ENCODE measurements around the gene NRXN3.
"Not testable (repeated sequence)": the region's sequence is repeated elsewhere in the genome, so short reads cannot be mapped to it uniquely, and the experiment has no call there.

NRXN3 gene

DNA sequence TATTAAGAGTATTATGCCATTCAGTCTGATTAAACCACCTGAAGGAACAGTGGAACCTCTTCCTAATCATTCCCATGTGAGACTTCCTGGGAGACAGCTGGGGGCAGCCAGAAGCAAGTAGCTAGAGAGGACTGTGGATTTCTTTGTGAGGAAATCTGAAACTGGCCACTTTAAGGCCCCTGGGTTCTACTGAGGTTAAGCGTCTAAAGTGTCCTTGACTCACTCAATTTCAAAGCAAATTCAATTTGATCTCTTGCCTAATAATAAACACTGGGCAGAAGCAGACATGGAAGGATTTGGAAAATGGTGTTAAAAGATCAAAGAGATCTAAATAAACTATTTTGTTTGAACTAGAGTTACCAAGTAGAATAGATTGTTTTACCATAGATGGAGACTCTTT lies 909.9 kb downstream of the NRXN3 start:
- DNase-seq (ENCODE audit: low read depth), result no peak

DNA sequence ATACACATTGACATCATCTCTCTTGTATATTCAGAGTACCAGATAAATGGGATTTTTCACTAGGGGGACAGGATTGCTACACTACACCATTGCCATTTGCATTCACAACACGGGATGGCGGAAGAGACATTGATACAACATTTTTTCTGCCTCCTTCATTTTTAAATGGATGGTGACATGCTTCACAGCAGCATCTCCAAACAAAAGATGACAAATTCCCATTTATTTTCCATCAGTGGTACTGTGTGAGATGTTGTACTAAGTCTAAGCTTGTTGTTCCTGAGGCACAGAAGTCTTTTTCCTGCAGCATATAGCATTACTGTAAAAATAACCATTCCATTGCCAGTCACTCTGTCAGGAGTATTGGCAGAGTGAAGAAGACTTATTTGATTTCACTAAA lies 912.7 kb downstream of the NRXN3 start:
- no peak for DNase-seq (ENCODE audit: low read depth)

DNA sequence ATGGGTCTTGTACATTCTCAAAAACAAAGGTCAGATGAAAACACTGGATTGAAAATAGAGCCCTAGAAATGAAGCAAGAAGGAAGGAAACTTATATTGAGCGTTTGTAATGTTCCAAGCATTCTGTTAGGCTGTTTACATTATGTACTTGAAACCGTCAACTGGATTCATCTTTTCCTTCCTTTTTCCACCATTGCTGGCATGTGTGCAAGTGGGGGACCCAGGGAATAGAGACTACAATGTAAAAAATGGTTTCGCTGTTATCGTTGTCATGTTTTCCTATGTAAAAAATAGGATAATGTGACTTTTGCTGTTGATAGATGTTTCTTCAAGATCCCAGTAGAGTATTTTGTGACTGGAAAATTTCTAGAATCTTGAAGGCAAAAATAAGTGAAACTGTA lies 913.2 kb downstream of the NRXN3 start:
- DNase-seq (ENCODE audit: low read depth), result no peak

DNA sequence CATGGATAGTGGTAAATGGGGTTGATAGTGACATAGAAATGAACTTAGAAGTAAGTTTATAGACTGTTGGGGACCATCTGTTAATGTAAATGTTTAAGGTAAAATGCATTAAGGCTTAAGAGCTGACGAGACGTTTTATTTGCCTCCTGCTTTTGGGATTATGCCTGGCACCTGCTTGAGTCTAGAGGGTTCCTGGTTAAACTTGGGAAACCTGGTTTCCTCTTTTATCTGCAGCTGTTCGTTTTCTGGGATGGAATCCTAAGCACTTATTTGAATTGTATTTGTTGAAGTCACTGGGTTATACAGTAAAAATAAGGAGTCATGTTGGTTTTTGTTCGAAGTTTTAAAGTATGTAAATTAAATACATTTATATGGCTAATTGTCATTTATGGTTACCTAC lies 914.7 kb downstream of the NRXN3 start:
- no peak for DNase-seq (ENCODE audit: low read depth)

DNA sequence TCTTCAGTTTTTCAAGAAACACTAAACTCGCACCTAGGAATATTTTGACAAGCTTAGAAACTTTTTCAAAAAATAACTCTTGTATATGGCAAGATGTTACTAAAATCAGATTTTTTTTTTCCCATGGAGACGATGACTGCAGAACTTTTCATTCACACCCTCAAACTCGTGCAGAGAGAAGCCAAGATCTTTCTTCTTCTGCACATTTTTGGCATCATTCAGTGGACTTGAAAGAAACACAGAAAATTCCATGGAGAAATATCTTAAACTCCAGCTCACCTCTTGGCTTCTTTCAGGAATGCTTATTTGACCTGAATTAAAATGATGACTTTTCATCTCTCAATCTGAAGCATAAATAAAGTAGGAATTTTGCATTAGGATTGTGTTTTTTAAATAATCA lies 919.4 kb downstream of the NRXN3 start:
- no peak for DNase-seq (ENCODE audit: low read depth)

DNA sequence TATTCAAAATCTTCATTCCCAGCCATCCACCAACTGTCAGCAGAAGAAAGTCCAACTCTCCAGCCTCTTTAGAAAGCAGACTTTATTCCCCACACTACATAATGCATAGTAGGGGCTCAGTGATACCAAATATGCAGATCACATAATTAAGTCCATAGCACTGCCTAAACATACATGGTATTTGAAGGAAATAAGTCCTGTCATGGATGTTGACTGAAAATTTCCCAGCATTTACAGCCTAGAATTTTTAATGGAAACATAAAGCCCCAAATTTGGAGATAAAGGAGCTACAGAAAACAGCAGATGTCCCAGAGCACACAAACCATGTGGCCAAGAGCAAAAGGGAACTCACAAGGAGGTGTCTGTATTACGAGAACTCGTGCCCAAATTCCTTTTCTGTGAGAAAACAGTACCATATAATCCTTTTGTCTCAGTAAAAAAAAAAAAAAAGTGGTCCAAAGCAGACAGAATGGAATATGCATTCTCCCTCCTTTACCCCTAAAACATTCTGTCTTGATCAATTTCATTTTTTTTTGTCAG lies 920.5 kb downstream of the NRXN3 start:
- DNase-seq (ENCODE audit: low read depth), result no peak

DNA sequence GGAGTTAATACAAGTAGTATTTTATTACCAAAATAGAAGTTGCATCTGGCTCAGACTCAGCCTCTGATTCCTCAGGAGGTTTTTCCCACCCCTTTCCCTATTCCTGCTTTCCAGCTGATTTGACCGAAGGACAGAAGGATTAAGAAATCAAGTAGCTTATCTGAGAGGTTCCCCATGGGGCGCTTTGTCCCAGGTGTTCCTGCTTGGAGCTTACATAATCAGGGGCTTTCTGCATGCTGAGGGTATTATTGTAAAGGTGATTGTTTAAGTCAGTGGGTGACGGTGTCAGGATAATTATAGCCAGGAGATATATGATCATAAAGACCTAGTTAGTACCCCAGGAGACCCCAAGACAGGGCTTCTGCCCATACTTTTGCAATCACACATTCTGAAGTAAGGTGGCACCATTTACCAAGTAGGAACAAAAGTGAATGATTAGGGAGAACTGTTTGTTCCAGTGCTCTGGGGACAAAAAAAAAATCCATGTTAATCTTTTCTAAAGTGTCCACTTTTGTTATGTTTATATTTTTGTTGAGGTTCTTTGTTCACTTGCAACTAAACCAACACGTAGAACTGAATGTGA lies 921.3 kb downstream of the NRXN3 start:
- no peak for DNase-seq (ENCODE audit: low read depth)

DNA sequence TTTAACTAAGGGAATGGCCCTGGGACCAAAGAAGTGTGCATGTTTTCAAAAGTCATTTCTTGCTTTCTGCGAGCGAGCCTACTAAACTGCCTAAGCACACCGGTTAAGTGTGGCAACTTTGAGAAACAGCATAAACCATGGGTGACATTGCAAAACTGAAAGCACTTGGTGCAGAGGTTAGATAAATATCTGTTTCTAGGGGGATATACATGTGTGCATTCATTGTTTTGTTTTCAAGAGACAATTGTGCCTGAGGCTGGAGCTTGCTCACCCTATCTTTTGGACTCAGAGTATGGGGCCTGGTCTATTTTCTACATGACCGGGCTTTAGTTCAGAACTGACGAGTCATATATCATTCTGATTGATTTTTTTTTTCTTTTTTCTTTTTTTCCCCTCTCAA lies 923.4 kb downstream of the NRXN3 start:
- DNase-seq (ENCODE audit: low read depth), result no peak

DNA sequence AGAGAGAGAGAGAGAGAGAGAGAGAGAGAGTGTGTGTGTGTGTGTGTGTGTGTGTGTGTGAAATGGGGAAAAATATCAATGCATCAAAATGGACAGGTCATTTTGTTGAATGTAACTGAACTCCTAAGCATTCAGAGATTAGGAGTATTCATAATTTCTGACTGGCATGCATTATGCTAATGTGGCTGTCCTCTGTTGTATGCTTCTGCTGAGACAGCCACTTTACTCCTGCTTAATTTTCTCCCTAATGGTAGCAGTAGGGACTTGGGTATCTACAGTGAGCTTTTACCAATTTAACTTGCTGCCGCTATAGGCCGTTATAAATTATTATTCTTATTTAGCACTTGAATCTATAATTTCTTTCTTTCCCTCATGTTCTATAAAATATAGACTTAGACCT lies 924.8 kb downstream of the NRXN3 start:
- DNase-seq (ENCODE audit: low read depth), result no peak

DNA sequence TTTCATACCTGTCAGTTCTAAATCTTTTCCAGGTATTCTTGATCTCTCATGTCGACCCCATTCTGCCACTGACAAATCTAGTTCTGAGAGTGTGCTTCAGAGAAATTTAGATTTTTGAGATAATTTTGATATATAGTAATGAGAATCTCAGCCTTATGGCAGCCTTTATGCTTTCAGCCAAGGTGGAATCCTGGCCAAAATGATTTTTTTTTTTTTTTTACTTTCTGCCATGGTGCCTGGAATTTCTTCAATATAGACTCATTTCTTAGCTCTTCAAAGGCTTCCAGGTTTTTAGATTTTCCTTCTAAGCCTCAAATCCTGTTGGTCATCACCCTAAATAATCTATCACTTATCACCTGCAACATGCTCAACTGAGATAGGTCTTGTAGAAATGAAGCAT lies 926.6 kb downstream of the NRXN3 start:
- no peak for DNase-seq (ENCODE audit: low read depth)

DNA sequence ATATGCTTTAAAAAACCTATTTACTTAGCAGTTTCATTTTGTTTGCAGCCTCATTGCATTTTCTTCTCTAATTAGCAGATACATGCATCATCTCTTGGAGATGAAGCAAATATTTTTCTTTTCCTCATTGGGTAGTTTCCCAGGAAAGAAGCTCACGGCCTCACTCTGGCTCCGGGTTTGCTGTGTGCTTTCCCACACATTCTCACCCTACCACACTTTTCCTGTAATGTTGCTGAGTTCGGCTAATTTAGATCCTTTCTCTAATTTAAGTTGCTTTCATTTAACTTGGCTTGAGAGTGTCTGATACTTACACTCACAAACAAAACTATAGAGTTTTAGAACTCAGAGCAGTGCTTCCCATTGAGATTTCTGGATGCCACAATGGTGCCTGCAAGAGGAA lies 928.2 kb downstream of the NRXN3 start:
- DNase-seq (ENCODE audit: low read depth), result no peak

DNA sequence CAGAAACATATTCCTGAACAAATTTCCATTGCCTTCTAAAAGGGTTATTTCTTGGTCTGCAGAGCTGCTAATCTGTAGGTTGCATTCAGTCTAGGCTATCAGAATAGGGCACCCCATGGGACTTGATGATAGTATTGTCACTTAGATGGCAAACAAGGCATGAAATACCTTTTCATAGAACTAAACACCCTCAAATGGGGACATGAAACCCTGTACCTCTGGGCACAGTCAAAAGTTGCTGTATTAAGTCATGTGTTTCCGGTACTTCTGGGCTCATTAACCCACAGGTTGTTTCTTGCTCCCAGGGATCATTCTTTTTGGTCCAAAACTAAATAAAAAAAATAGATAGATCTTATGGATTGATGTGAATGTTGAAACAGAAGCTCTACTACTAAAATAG lies 930.4 kb downstream of the NRXN3 start:
- DNase-seq (ENCODE audit: low read depth), result no peak

DNA sequence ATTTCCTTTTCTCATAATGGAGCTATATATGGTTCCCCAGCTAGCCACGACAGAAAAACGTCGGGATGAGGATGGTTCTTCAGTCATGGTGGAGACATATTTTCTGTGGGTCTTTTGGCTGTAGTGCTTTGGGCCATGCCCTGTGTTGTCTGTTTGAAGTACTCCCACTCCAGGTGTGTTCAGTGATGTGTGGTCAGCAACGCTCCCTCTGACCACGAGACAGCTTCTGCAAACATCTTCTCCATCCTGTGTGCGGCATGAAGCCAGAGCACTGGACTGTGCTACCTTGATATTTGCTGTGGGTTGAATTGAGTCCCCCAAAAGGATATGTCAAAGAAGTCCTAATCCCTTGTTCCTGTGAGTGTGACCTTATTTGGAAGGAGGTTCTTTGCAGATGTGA lies 931.2 kb downstream of the NRXN3 start:
- DNase-seq (ENCODE audit: low read depth), result no peak

DNA sequence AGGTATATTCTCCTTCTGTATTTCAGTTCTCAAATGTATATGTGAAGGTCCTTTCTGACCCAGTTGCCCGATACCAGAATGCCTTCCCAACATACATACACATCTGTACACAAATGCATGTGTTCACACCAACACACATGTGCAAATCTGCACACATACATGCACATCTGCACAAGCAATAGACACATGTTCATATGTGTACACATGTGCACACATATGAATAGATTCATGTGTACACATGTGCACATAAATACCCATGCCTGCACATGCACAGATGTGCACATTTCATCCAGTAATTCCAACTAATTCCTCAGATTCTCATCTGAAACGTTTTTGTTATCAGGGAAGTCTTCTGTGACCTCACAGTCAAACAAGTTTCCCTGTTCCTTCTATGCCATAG lies 933.6 kb downstream of the NRXN3 start:
- DNase-seq (ENCODE audit: low read depth), result no peak

DNA sequence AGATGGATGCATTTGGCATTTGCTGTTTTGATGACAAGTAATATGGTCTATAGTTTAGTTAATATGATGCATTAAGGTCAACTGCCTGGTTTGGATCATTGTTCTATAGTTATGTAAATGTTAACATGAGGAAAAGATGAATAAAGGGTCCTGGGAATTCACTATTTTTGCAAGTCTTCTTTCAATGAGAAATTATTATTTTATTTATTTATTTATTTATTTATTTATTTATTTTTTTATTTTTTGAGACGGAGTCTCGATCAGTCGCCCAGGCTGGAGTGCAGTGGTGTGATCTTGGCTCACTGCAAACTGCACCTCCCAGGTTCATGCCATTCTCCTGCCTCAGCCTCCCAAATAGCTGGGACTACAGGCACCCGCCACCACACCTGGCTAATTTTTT lies 940.4 kb downstream of the NRXN3 start:
- DNase-seq (ENCODE audit: low read depth), result not testable (repeated sequence)

DNA sequence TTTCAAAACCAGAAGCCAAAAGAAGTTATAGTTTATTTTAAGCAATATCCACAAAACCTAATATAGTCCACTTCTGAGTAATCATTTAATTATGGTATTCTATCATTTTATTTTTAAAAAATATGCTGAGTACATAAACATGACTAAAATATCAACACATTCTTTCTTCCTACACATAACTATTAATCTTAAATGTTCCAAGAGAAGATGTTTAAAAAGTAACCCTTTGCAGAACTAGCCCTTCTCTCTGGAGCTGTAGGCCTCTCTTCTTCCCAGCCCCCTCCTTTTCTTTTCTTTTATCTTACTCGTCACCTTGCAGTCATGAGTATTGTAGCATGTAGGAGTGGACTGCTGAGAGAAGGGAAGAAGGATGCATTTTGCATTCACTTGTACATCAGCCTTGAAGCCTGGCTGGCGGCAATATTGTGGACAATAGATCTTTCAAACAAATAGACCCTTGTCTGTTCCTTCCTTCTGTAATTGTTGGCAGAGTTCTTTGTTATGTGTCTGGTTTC lies 941.9 kb downstream of the NRXN3 start:
- DNase-seq (ENCODE audit: low read depth), result no peak

DNA sequence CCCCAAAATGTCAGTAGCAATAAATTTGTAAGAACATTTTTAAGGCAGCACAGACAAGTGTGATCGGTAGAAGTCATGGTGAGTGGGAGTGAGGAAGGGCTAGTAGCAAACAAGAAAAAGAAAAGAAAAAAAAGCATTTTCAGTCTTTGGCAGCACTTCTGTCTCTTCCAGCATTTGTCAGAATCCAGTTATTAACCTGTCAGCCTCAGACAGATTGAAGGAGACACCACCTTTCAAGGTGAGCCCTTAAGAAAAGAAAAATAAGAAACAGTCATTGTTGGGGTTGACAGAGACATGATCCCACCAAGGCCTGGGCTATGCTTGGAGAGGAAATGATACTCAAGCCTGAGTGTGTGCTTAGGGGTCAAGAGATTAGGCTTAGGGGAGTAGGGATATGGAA lies 947.4 kb downstream of the NRXN3 start:
- DNase-seq (ENCODE audit: low read depth), result no peak

DNA sequence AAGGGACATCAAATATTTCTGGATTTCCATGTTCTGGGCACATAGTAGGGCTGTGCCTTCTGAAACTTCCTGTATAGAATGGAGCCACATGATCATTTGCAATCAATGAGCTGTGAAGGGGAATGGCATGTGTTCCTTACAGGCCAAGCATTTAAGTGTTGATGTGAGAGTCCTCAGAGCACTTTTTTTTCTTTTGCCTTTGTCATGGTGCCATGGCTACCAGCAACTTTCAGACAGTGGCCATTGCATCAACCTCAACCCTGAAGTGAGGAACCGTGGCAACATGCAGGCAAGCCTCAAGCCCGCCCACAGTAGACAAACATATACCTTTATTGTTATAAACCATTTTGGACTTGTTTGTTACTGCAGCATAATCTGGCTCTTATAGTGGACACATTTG lies 948.1 kb downstream of the NRXN3 start:
- DNase-seq (ENCODE audit: low read depth), result no peak

DNA sequence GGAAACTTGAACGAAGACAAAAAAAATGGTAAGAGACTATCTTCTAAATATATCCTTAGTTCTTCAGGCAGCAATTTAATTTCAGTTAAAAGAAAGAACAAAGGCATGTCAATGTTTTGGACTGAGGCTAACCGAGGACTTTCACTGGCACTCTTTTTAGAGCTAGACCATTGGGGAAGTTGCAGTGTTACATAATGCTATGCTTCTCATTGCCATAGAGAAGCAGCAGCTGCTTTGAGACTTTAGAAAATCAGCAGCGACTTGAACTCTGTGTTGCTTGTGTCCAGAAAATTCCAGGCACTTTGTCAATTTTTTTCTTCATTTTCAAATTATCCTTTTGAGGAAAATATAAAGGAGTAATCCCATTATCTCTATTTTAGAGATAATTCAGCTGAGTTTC lies 964.2 kb downstream of the NRXN3 start:
- DNase-seq (ENCODE audit: low read depth), result no peak

DNA sequence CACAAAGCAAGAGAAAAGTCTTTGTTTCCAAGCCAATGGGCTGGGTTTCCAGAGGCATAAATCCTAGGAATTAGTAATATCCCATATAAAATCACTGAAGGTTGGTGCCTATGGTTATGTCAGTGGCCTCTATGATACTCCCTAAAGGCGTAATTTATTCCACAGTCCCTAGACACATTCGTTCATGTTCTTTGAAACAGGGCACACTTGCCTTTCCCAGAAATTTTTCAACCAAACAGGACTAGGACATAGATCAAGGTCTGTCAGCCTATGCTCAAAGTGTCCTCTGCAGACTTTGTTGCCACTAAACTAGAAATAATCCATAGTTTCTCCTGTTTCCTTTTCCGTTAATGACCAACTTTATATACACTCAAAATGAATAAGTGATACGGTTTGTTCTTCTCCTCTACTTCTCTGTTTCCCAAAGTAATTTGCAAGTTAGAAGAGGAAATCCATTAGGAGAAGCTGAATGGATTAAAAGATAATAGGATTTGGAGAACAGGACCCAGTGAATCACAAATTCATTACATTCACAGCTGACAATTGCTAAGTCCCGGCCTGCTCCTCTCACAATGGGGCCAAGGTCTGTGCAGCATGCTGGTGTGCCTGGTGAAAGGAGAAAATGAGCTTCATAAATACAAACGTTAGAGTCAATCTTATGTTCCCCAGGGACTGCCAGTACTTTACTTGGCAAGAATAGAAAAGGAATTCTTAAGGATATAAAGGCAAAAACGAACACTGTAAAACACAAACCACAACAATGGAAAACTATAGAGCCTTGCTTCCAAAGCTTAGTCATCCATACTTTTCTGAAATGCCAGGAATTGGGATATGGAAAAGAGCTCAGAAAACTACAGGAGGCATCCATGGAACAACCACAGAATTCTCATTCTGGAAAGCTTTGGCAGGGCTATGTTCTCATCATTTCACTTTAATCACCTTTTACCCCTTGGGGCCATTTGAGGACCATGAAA lies 966.2 kb downstream of the NRXN3 start:
- DNase-seq (ENCODE audit: low read depth), result no peak

DNA sequence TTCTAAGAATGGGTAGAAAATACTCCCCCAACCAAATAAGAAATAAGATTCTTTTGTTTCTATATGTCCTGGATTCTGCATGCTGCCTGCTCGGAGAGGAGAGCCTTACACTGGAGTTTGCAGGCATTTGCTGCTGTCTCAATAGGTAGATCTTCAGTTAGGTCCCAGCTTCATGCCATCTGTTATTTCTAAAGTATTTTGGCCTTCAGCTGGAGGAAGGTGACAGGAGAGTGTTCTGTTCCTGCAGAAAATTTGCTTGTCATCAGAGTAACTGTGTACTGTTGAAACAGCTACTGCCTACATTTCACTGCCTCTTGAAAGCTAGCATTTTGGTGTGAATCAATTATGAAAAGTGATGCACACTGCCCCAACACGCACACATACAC lies 966.9 kb downstream of the NRXN3 start:
- DNase-seq (ENCODE audit: low read depth), result no peak

DNA sequence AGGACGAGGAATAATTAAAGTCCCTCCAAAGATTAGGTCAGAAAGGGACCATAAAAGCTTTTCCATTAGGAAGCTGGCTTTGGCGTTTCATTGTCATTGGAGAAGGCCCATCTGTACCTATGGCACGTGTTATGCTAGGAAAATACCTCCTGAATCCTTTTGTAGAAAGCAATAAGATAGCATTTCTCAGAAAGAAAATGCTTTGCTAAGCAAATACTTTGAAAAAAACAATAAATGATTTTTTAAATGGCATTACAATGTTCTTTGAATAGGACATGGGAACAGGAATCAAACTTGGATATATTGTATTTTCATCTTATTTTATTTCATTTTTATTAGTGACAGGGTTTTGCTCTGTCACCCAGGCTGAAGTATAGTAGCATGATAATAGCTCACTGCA lies 967.7 kb downstream of the NRXN3 start:
- no peak for DNase-seq (ENCODE audit: low read depth)

DNA sequence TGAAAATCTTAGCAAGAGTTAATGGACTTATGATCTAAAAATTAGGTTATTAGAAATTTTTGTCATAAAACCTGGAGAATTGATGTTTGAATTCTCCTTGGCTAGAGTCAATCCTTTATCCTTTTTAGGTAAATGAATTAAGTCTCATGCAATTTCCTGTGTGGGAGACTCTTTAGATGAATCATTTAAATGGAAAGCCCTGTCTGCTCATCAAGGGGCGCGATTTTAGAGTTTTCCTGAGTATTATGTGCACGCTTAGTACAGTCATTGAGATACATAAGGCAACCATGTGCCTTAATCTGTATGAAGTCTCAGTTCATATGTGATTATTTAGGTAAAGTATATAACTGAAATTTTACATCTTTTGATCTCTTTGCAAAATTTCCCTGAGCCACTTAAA lies 974.7 kb downstream of the NRXN3 start:
- DNase-seq (ENCODE audit: low read depth), result no peak

All from GM04503 (cell line).